Heart left ventricle (tissue), 16 donors: ENCODE results near the gene RBM22. TPM values are rescaled to one million over a fixed set of nuclear protein-coding genes. Genes with fewer than 3 reads are reported as not detected.

ENCODE experiments used
- ATAC-seq, 4 donors: fragments of 200-7000 bp; cut with Tn5 transposase; one replicate each; pipeline ENCODE4 v1.9.1; 2020 to 2022; ENCODE audit warnings: moderate library complexity in 4 of 4, mild to moderate bottlenecking in 3 of 4, moderate number of reproducible peaks in 1 of 4
- DNase-seq, 5 donors: peaks; one replicate each; pipeline ENCODE4 v3.0.0-alpha.2; 2020
- H3K27ac ChIP-seq, 12 donors: fragments of 200-600 bp; sonication (generic) in 4 of 12; one replicate each; pipeline versions ENCODE4 v1.5.0 to v1.8.0; 2016 to 2022; ENCODE audit warnings: mild to moderate bottlenecking in 2 of 12
- H3K27me3 ChIP-seq, 9 donors: fragments of 200-600 bp; sonication (generic) in 2 of 9; one replicate each; pipeline versions ENCODE4 v1.5.1 to v1.8.0; 2016 to 2022; ENCODE audit warnings: mild to moderate bottlenecking in 3 of 9
- H3K36me3 ChIP-seq, 9 donors: fragments of 200-600 bp; sonication (generic) in 2 of 9; one replicate each; pipeline versions ENCODE4 v1.5.0 to v1.8.0; 2018 to 2022; ENCODE audit warnings: mild to moderate bottlenecking in 2 of 9
- H3K4me1 ChIP-seq, 12 donors: fragments of 200-600 bp; sonication (generic) in 4 of 12; one replicate each; pipeline versions ENCODE4 v1.5.0 to v1.8.0; 2016 to 2022; ENCODE audit warnings: mild to moderate bottlenecking in 3 of 12
- H3K4me3 ChIP-seq, 12 donors: fragments of 200-600 bp; sonication (generic) in 4 of 12; one replicate each; pipeline versions ENCODE4 v1.5.0 to v1.8.0; 2017 to 2022; ENCODE audit warnings: mild to moderate bottlenecking in 9 of 12, moderate library complexity in 4 of 12
- H3K9me3 ChIP-seq, 12 donors: fragments of 200-600 bp; sonication (generic) in 4 of 12; one replicate each; pipeline versions ENCODE4 v1.5.0 to v1.8.0; 2016 to 2022; ENCODE audit warnings: mild to moderate bottlenecking in 1 of 12
- POLR2A ChIP-seq, 2 donors: fragments of 450-650 bp; IDR thresholded peaks; one replicate each; pipeline ENCODE4 v1.6.1; 2017; ENCODE audit warnings: antibody characterized with exemption in 2 of 2, mild to moderate bottlenecking in 2 of 2, moderate library complexity in 2 of 2
- WGBS, 4 donors: extraction: QIAGEN DNeasy Blood & Tissue Kit in 2 of 4; methylation state at CpG; one replicate each; pipeline versions ENCODE4 v1.1.5 to v1.1.7; 2013 to 2018; 5-methylcytosine and 5-hydroxymethylcytosine counted together
- intact Hi-C, 10 donors: fragments of 100-400 bp; cut with DNase I; formaldehyde crosslinking; loops; one replicate each; pipeline versions ENCODE4 v1.11.1 to v1.14.2; 2022
- polyA plus RNA-seq, 2 donors: library from polyadenylated mRNA; stranded (reverse); fragments of 200-250 nt; gene quantifications; one replicate each; pipeline ENCODE4 v1.2.3, GENCODE V29; 2013
- total RNA-seq, 9 donors: library from RNA; depleted of rRNA in 2 of 9; stranded (reverse); fragments of >200 nt in 2 of 9; fragmentation: NEBNext Ultra II Directional in 3 of 9; extraction: Animal tissue kit (Norgen Biotek cat#: 25700) in 3 of 9; gene quantifications; one replicate each; pipeline versions ENCODE4 v1.1.0 to v1.2.4, GENCODE V29; 2016 to 2023
- TF ChIP-seq, protein P1 (sequence below), 12 donors: fragments of 200-600 bp; sonication (generic) in 4 of 12; IDR thresholded peaks; one replicate each; pipeline versions ENCODE4 v1.5.0 to v1.8.0; 2018 to 2022; ENCODE audit warnings: antibody characterized with exemption in 12 of 12, mild to moderate bottlenecking in 5 of 12
- donor health status: ischemic (EF 13 %, LVEDD 7.1; RV severe dilation, severe dysfunction).
- donor health status: healthy with polysubstance abuse.
- donor health status: DM: no; HTN: yes; CAD: no.
- donor health status: DM: no; HTN: no; CAD: no.
- donor health status: ischemic (EF 25% LVEDD 6.9; RV normal size, moderate dysfunction).
- donor health status: ischemic (EF 25% LVEDD 5.7; RV mildly dilated, moderate dysfunction).
- donor health status: healthy.
- donor health status: DM: yes; HTN: yes; CAD: no.
- donor health status: ischemic (EF 35%, LVEDD 5.7; RV mildly dilated, moderate dysfunction).
- donor health status: nonischemic (EF 11% LVEDD 7.7; RV severe dilation, severe dysfunction).
- donor health status: DM: yes; HTN: yes; CAD: no.
- donor health status: PGD.
- donor health status: ischemic (EF 29% LVEDD 5.4; RV normal size, mild dysfunction).
- donor health status: nonischemic (EF 23%, LVEDD 6.1; RV moderate dilation, normal function).

The RBM22 gene
- total and polyA plus RNA-seq, 11 donors = 19.2 to 42.3 (median 26.7) TPM

DNA sequence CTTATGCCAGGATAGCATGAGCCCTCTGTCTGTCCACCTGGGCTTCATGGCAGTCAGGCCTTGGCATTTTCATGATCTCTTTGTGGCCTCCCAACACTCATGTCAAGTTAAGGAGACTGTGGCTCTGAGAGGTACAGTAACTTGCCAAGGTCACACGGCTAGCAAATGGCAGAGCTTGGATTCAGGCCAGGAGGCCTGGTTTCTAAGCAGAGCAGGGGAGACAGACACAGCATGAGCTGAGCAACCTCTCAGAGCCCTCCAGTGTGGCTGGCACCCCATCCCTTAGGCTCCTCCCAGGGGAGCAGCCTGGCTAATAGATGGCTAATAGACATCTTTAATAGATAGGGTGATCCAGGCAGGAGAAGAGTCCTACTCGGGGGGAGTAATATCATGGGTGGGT, 56.3 kb downstream of the RBM22 start:
- 24 to 51% (median 31%) methylated on average over 2 of the region's 2 CpGs for WGBS, 4 donors

DNA sequence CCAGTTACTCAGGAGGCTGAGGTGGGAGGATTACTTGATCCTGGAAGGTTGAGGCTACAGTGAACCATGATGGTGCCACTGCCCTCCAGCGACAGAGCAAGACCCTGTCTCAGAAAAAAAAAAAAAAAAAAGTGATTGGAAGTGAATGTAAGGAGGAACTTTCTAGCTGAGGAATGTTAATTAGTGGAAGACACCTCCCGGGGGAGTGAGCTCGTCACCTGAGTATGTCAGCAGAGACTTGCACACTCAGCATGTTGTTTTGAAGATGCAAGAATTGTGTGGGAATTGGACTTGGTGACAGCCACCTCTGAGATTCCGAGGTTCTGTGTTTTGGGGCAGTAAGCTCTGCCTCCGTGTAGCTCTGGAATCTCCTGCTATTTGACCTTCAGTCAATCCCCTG, 56.8 kb downstream of the RBM22 start:
- no peak for TF ChIP-seq POLR2A (IDR thresholded peaks at IDR 0.05)
- TF ChIP-seq, protein P1, sequence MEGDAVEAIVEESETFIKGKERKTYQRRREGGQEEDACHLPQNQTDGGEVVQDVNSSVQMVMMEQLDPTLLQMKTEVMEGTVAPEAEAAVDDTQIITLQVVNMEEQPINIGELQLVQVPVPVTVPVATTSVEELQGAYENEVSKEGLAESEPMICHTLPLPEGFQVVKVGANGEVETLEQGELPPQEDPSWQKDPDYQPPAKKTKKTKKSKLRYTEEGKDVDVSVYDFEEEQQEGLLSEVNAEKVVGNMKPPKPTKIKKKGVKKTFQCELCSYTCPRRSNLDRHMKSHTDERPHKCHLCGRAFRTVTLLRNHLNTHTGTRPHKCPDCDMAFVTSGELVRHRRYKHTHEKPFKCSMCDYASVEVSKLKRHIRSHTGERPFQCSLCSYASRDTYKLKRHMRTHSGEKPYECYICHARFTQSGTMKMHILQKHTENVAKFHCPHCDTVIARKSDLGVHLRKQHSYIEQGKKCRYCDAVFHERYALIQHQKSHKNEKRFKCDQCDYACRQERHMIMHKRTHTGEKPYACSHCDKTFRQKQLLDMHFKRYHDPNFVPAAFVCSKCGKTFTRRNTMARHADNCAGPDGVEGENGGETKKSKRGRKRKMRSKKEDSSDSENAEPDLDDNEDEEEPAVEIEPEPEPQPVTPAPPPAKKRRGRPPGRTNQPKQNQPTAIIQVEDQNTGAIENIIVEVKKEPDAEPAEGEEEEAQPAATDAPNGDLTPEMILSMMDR (IDR thresholded peaks at IDR 0.05) = no peak
- WGBS, 4 donors = 54 to 66% (median 57%) methylated on average over 5 of the region's 5 CpGs
- Histone ChIP-seq H3K9me3 (no peaks in the 10 kb centered on the region), H3K4me3 (peak overlapping the region in 6 of 12 donors; percentile 50 to 70 (median 55)), H3K36me3 (peaks cover 0 to 19% (median 11%) of the 10 kb centered on the region in 9 donors), H3K27me3 (no peaks in the 10 kb centered on the region), H3K27ac (peak overlapping the region; percentile 75 to 100 (median 96)), H3K4me1 (peaks cover 45 to 100% (median 96%) of the 10 kb centered on the region in 12 donors)
- no peak for ATAC-seq
- peak in 1 of 5 donors; percentile 10 for DNase-seq
- intact Hi-C loops = loop anchor here in 1 of 10 donors (5.0 kb wide), 1 partner anchor 42 kb away; no protein-coding TSS in a partner anchor

More for the DNA sequence above, 56.3 kb downstream of the RBM22 start:
- H3K4me3 ChIP-seq = peak overlapping the region in 5 of 12 donors; percentile 7 to 70 (median 58)
- peak overlapping the region; percentile 75 to 100 (median 96) for H3K27ac ChIP-seq
- TF ChIP-seq, protein P1 (IDR thresholded peaks at IDR 0.05) = no peak
- no peak for TF ChIP-seq POLR2A (IDR thresholded peaks at IDR 0.05)
- H3K9me3 ChIP-seq = no peaks in the 10 kb centered on the region
- no peaks in the 10 kb centered on the region for H3K27me3 ChIP-seq
- H3K4me1 ChIP-seq = peaks cover 42 to 100% (median 96%) of the 10 kb centered on the region in 12 donors
- ATAC-seq = peak; percentile 9 to 25 (median 14)
- DNase-seq = peak; percentile 71 to 86 (median 78)
- peaks cover 0 to 24% (median 16%) of the 10 kb centered on the region in 9 donors for H3K36me3 ChIP-seq
- intact Hi-C loops = loop anchor here in 1 of 10 donors (5.0 kb wide), 1 partner anchor 42 kb away; no protein-coding TSS in a partner anchor

DNA sequence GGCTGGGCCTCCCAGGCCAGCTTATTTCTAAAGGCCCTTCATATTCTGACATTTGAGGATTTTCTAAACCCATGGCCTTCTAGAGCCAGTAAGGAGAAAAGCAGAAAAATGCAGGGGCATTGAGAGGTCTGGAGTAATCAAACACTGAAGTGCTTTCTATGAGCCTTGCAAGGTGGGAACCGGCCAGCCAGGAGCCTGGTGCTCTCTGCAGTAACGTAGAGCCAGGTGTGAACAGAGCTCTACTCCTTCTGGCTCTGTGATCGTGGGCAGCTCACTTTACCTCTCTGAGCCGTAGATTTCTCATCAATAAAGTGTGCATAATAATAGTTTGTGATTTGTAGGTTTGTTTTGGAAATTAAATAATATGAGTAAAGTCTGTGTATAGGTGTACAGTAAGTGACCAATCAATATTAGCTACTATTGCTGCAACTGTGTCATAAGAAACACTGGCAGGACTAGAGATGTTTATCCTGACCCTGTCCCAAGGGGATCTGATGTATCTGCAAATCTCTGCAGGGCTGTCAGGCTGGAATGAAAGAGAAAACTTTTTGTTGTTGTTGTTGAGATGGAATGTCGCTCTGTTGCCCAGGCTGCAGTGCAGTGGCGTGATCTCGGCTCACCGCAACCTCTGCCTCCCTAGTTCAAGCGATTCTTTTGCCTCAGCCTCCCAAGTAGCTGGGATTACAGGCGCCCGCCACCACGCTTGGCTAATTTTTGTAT, 57.7 kb downstream of the RBM22 start:
- WGBS, 4 donors = 76 to 80% (median 77%) methylated on average over 12 of the region's 12 CpGs
- ATAC-seq = no peak
- H3K36me3 ChIP-seq = peaks cover 0 to 11% (median 2%) of the 10 kb centered on the region in 9 donors
- intact Hi-C loops = loop anchor here in 2 of 10 donors (2.0 to 5.0 kb wide), 2 partner anchors 16 to 41 kb away; no protein-coding TSS in a partner anchor
- TF ChIP-seq, protein P1 (IDR thresholded peaks at IDR 0.05) = no peak
- TF ChIP-seq POLR2A (IDR thresholded peaks at IDR 0.05) = no peak
- peaks cover 43 to 100% (median 94%) of the 10 kb centered on the region in 12 donors for H3K4me1 ChIP-seq
- H3K27me3 ChIP-seq = no peaks in the 10 kb centered on the region
- H3K4me3 ChIP-seq = peak overlapping the region in 10 of 12 donors; percentile 9 to 70 (median 52)
- H3K9me3 ChIP-seq = no peaks in the 10 kb centered on the region
- peak in 2 of 5 donors; percentile 19 to 26 for DNase-seq
- peak overlapping the region; percentile 75 to 100 (median 96) for H3K27ac ChIP-seq

DNA sequence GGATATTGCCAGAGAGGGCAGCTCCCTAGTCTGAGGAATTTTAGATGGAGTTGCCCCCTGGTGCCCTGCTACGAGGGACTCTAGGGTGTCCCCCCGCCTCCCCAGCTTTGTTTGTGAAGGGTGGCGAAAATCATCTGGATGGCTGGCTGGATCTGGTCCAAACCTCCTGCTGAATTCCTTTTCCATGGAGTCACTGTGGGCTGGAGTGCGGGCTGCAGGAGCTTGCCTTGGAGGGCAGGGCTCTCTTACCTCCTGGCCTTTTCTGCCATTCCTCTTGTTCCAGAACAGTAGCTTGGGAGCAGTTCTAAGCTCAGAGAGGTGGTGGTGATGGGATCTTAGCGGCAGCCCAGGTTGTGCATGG, 58.3 kb downstream of the RBM22 start:
- intact Hi-C loops = loop anchor here in 2 of 10 donors (2.0 to 5.0 kb wide), 2 partner anchors 16 to 40 kb away; no protein-coding TSS in a partner anchor
- TF ChIP-seq POLR2A (IDR thresholded peaks at IDR 0.05) = peak in 1 of 2 donors; percentile 1
- TF ChIP-seq, protein P1 (IDR thresholded peaks at IDR 0.05) = no peak
- Histone ChIP-seq H3K9me3 (no peaks in the 10 kb centered on the region), H3K27me3 (no peaks in the 10 kb centered on the region), H3K4me3 (peak overlapping the region in 10 of 12 donors; percentile 9 to 70 (median 52)), H3K27ac (peak overlapping the region; percentile 75 to 100 (median 96)), H3K4me1 (peaks cover 43 to 100% (median 93%) of the 10 kb centered on the region in 12 donors), H3K36me3 (peaks cover 0 to 10% (median 0%) of the 10 kb centered on the region in 9 donors)
- ATAC-seq = peak; percentile 14 to 41 (median 30)
- DNase-seq = peak; percentile 83 to 89 (median 86)
- 10 to 18% (median 16%) methylated on average over 1 to 5 of the region's 5 CpGs for WGBS, 4 donors
